RKO (cell line): ENCODE data around the gene SEZ6L2.
A peak's percentile ranks its signal among the peaks of the same experiment; 100 is the strongest.
"Not testable (repeated sequence)": the region's sequence is repeated elsewhere in the genome, so short reads cannot be mapped to it uniquely, and the experiment has no call there.

Source experiments
- DNase-seq: peaks from one replicate; pipeline ENCODE4 v3.0.0-alpha.2; 2016; ENCODE audit warnings: low spot score

The SEZ6L2 gene

DNA sequence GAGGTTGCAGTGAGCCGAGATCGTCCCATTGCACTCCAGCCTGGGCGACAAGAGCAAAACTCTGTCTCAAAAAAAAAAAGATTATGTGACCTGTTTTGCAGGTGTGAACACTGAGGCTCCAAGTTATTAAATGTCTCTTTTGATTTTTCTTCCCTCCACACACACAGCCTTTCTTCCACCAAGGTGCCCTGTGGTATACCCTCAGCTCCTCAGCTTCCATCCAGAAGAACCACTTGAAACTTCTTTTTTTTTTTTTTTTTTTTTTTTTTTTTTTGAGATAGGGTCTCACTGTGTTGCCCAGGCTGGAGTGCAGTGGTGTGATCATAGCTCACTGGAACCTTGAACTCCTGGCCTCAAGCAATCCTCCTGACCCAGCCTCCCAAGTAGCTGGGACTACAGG, 10.0 kb downstream of the SEZ6L2 start:
- not testable (repeated sequence) for DNase-seq

- DNase-seq, result no peak
These were observed 15.4 kb downstream of the SEZ6L2 start for GRCh38 chr16:29883987-29884386.

DNA sequence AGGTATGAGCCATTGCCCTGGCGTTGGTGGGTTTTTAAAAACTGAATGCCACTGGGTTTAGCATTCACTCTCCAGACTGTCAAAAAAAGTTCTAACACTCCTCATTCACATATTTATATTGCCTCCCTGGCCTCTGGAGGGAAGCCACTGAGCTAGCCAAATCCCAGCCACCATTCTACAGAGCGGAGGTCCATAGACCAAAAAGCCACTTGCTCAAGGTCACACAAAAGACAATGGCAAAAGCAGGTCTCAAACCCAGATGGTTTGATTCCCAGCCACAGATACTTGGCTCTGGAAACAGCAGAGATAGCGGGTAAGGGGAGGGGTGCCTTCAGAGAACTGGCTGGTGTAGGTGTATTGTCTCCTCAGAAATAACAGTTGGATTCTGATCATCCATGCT, 18.3 kb downstream of the SEZ6L2 start:
- DNase-seq, result no peak

DNA sequence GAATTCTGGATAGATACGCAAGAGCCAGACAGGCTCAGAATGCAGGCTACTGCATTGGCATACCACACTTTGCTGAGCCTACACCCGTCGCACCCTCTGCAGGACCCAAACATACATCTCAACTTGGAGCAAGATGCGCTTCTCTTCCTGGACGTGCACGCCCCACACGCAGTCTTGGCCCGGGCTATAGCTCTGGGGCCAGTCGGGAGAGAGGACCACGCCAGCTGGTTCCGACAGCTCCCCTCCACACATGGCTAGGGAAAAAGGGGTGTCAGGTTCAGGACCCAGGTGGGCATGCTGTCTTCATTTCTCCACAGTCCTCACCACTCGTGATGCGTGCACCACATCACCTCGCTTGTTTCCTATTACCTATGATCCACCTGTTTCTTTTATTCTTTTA, 21.2 kb downstream of the SEZ6L2 start:
- DNase-seq, result no peak

GRCh38 chr16:29877266-29877961, 21.9 kb downstream of the SEZ6L2 start:
- peak; percentile 38 for DNase-seq

DNA sequence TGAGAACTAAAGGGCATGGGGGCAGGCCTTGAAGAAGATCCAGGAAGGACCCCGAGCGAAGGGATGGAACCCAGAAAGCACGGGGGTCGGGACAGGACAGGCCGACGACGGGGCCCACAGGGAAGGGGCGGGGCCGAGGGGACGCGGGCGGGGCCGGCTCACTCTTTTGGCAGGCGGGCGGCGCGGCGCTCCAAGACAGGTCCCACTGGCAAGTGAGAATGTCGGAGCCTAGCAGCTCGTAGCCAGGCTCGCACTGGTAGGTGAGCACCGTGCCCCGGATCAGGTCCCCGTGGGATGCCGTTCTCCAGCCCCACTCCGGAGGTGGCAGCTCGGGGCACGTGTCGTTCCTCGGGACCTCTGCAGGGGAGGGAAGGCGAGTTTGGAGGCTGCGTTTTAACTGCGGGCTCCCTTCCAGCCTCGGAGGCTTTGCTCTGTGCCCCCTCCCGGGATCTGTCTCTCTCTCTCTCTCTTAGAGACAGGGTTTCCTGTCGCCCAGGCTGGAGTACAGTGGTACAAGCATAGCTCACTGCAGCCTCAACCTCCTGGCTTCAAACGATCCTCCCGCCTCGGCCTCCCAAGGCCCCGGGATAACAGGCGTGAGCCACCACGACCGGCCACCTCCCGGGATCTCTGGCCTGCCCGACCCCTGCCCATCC, 22.6 kb downstream of the SEZ6L2 start:
- DNase-seq, result no peak

DNA sequence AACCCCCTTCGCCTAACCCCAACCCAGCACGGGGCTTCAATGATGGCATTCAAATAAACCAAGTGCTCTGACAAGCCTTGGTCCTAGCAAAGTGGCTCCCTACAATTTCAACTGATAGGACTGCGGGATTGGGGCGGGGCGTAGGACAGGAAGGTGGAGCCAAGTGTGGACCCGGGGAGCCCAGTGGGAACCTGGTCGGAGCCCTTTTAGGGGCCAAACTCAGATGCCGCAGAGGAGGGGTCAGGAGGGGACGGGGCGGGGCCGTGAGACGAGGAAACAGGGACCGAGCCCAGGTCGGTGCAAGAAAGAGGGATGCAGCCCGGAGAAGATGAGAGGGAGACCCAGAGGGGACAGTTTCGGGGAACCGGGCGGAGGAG, 23.1 kb downstream of the SEZ6L2 start:
- no peak for DNase-seq

GRCh38 chr16:29875206-29875605, 24.1 kb downstream of the SEZ6L2 start:
- DNase-seq, result no peak

DNA sequence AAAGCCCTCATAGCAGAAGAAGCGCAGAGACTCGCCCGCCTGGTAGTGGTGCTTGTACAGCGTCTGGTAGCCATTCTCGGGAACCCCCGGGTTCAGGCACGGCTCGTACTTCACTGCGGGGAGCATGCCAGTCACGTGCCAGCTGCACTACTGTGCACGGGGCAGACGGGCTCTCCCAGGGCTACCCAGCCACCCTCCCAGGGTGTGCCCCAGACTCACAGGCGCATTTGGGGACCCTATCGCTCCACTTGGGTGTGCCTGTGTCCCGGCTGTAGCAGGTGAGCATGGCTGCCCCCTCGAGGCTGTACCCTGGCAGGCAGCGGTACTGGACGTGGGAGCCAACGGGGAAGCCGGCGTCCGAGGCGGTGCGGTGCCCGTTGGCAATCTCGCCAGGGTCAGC, 26.0 kb downstream of the SEZ6L2 start:
- DNase-seq, result no peak

GRCh38 chr16:29871822-29872546, 27.4 kb downstream of the SEZ6L2 start:
- no peak for DNase-seq

DNA sequence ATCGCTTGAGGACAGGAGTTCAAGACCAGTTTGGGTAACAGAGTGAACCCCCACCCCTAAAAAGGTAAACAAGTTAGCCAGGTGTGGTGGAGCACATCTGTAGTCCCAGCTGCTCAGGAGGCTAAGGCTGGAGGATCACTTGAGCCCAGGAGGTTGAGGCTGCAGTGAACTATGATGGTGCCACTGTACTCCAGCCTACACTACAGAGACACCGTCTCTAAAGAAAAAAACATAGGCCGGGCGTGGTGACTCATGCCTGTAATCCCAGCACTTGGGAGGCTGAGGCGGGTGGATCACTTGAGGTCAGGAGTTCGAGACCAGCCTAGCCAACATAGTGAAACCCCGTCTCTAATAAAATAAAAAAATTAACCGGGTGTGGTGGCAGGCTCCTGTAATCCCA, 30.3 kb downstream of the SEZ6L2 start:
- not testable (repeated sequence) for DNase-seq

DNA sequence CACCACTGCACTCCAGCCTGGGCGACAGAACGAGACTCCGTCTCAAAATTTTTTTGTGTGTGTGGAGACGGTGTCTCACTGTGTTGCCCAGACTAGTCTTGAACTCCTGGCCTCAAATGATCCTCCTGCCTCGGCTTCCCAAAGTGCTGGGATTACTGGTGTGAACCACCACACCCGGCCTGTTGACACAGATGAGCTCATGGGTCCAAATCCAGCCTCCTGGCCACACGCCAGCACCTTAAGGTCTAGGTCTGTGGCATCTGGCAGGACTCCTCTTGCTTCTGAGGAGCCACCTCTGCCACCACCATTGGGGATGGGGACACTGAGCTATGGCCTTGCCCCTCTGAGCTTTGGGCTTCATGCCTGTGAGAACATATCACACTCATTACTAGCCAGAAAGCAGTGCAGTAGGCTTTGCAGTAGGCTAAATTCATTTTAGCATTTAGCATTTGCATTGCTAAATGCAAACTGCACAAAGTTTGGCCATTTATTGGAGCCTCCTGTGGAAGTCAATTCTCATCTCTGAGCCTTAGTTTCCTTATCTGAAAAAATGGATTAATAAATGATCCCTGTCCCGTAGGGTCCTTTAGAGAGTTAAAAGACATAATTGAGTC, 30.8 kb downstream of the SEZ6L2 start:
- DNase-seq, result no peak

DNA sequence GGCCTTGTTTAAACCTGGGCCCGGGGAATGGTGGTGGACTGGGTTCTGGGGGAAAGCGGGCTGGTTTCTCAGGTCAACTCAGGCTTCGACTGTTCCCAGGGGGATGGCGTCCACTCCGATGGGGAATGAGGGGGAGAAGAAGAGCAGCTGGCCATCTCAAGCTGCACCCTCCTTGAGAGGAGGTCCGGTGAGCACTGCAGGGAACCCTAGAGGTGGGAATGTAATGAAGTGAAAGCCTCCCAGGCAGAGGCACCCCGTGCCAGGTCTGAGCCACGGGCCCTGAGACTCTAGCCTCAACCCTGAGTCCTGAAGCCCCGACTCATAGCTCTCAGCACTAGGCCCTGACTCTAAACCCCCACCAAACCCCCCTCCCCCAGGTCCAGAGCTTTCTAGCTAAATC, 35.1 kb downstream of the SEZ6L2 start:
- no peak for DNase-seq

DNA sequence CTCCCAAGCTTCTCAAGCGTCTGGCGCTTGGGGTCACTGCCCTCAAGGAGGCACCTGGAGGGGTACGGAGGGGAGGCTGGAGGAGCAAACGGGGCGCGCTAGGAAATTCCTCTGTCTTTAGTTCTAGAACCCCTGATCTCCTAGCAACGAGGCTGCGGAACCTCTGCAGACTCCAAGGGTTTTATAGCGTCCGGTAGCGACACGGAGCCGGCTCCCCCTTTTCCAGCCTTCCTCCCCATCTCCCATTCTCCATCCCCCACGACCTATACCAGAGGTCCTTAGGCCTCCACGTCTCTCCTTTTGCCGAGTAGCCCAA, 35.7 kb downstream of the SEZ6L2 start:
- no peak for DNase-seq

- peak; percentile 97 for DNase-seq
These were observed 36.3 kb downstream of the SEZ6L2 start, which contains the start of gene CDIPT for GRCh38 chr16:29862884-29863668. CDIPT (minus strand) TSS chr16:29863226; CDS start chr16:29862857, 369 bp downstream.

- peak; percentile 35 for DNase-seq
These were observed 36.9 kb downstream of the SEZ6L2 start for GRCh38 chr16:29862383-29862883.

DNA sequence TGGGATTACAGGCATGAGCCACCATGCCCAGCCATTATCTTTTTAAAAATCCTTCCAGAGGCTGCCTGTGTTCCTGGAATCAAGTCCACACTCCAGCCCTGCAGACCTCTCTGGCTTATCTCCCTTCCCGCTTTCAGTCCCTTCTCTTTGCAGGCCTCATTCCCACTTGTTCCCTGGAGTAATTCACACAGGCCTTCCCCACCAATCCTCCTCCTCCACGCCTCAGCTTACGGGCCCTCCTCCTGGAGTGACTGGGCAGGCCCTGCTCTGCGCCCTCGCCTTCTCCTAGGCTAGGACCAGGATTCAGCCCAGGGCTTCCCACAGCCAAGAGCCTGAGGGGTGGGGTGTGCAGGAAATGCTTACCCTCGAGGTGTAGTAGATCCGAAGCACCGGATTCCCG, 39.1 kb downstream of the SEZ6L2 start:
- no peak for DNase-seq

DNA sequence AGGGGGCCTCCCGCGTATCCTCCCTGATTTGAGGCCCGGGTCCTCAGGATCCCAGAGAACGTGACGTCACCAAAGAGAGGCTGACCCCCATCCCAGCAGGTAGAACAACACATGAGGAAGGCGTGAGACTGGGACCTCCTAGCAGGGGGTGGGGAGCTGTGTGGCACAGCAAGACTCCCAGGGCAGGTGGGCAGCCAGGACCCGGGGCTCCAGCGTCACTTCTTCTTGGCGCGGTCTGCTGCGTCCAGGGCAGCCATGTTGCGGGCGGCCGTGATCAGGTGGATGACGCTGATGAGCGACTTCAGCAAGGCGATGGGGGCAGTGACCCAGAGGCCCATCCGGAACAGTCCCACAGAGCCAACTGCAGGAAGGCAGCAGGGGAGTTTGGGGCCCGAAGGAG, 40.4 kb downstream of the SEZ6L2 start:
- no peak for DNase-seq

- DNase-seq, result no peak
These were observed 41.1 kb downstream of the SEZ6L2 start for GRCh38 chr16:29858149-29858849.

- DNase-seq, result no peak
These were observed 42.1 kb downstream of the SEZ6L2 start for GRCh38 chr16:29857133-29857760.
